Right lobe of liver (tissue), 4 donors: ENCODE data around the gene PLCB1.

Experiments
- CTCF ChIP-seq, 4 donors: fragments of 200-600 bp in 3 of 4; fragments of 450-650 bp in 1 of 4; IDR thresholded peaks; one replicate each; pipeline versions ENCODE4 v1.5.1 to v1.8.0; 2016 to 2022; ENCODE audit warnings: antibody characterized with exemption in 4 of 4, mild to moderate bottlenecking in 2 of 4
- POLR2A ChIP-seq: fragments of 450-650 bp; IDR thresholded peaks from one replicate; pipeline ENCODE4 v1.6.1; 2017; ENCODE audit warnings: antibody characterized with exemption, mild to moderate bottlenecking
- donor health status: DM: no; HTN: no; CAD: no.
- donor health status: DM: no; HTN: no; CAD: no.
- donor health status: DM: no; HTN: yes; CAD: no.

- no peak for TF ChIP-seq CTCF (IDR thresholded peaks at IDR 0.05)
- TF ChIP-seq POLR2A: no peak
Observed at GRCh38 chr20:8317448-8317847, 185.4 kb downstream of the PLCB1 start.
